ENCODE data around the gene RNF182.
"Not testable (repeated sequence)": the region's sequence is repeated elsewhere in the genome, so short reads cannot be mapped to it uniquely, and the experiment has no call there.

Gene RNF182

DNA sequence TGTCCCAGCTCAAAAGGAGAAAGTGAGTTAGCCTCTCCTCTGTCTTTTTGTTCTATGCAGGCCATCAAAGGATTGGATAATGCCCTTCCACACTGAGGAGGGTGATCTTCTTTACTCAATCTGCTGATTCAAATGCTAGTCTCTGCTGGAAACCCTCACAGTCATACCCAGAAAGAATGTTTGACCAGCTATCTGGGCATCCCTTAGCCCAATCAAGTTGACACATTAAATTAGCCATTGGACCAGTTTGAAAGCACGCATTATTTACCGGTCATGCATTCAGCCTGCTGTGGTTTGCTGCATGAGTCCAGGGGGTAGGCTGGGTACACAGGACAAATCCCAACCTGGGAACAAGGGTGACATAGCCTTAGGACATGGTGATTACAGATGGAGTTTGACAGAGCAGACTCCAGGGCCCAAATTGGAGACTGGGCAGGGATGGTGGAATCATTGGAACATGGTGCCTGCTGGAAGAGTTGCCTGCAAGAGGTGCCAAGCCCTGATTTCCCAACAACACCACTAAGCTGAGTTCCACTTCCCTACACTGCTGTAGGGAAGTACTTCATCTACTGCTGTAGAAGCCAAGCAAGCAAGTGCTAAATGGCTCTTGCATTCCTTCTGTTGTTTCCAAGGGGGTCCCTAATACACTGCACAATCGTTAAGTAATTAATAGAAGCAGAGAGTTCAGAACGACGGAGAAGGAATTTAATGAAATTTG lies 87.7 kb downstream of the RNF182 start:
- Histone ChIP-seq H3K4me3 (ENCODE audit: low read depth in 1 of 5, low read length in 5 of 5) (no peak overlapping the region), H3K27me3 (ENCODE audit: control insufficient read depth in 5 of 5, insufficient read depth in 4 of 5, low read length in 5 of 5) (peaks cover 0 to 3% (median 0%) of the 10 kb centered on the region in 5 donors), H3K27ac (ENCODE audit: low read depth, low read length) (no peak overlapping the region)

DNA sequence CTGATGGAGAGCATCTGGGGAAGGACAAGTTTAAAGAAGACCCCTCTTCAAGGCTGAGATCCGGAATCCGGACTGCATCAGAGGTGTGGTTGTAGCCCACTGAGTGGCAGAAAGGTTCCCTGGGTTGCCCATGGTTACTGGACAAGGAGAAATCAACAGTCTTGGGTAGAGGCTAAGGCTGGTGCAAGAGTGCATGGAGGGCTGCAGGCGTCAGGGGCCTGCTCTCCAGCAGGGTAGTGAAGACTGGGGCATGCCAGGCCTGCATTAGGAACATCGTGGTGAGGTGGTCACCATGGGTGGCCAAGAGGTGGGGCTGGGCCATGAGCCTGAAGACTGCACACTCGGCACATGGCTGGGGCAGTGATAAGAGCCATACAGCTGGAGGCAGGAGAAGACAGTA lies 91.2 kb downstream of the RNF182 start:
- Histone ChIP-seq H3K36me3 (ENCODE audit: control insufficient read depth in 5 of 5, insufficient read depth in 5 of 5, low read length in 5 of 5) (no peaks in the 10 kb centered on the region), H3K27me3 (ENCODE audit: control insufficient read depth in 5 of 5, insufficient read depth in 4 of 5, low read length in 5 of 5) (no peaks in the 10 kb centered on the region), H3K27ac (ENCODE audit: low read depth, low read length) (no peak overlapping the region)

More for the DNA sequence above, 87.7 kb downstream of the RNF182 start:
- Histone ChIP-seq H3K9ac (ENCODE audit: low read length in 5 of 5) (no peak overlapping the region), H3K4me1 (ENCODE audit: control insufficient read depth in 5 of 5, insufficient read depth in 5 of 5, low read length in 5 of 5) (no peaks in the 10 kb centered on the region), H3K9me3 (ENCODE audit: control insufficient read depth in 5 of 5, low read length in 5 of 5) (peaks cover 0 to 7% (median 4%) of the 10 kb centered on the region in 5 donors), H3K36me3 (ENCODE audit: control insufficient read depth in 5 of 5, insufficient read depth in 5 of 5, low read length in 5 of 5) (no peaks in the 10 kb centered on the region)

GRCh38 chr6:14016432-14016831 lies 91.7 kb downstream of the RNF182 start:
- no peaks in the 10 kb centered on the region for H3K36me3 ChIP-seq (ENCODE audit: control insufficient read depth in 5 of 5, insufficient read depth in 5 of 5, low read length in 5 of 5)
- no peak overlapping the region for H3K4me3 ChIP-seq (ENCODE audit: low read depth in 1 of 5, low read length in 5 of 5)
- H3K4me1 ChIP-seq (ENCODE audit: control insufficient read depth in 5 of 5, insufficient read depth in 5 of 5, low read length in 5 of 5), result no peaks in the 10 kb centered on the region
- H3K27ac ChIP-seq (ENCODE audit: low read depth, low read length), result no peak overlapping the region
- H3K9me3 ChIP-seq (ENCODE audit: control insufficient read depth in 5 of 5, low read length in 5 of 5), result peaks cover 0 to 7% (median 4%) of the 10 kb centered on the region in 5 donors
- H3K9ac ChIP-seq (ENCODE audit: low read length in 5 of 5), result no peak overlapping the region
- no peaks in the 10 kb centered on the region for H3K27me3 ChIP-seq (ENCODE audit: control insufficient read depth in 5 of 5, insufficient read depth in 4 of 5, low read length in 5 of 5)

More for the DNA sequence above, 91.2 kb downstream of the RNF182 start:
- peaks cover 0 to 7% (median 4%) of the 10 kb centered on the region in 5 donors for H3K9me3 ChIP-seq (ENCODE audit: control insufficient read depth in 5 of 5, low read length in 5 of 5)
- H3K4me3 ChIP-seq (ENCODE audit: low read depth in 1 of 5, low read length in 5 of 5), result no peak overlapping the region
- no peaks in the 10 kb centered on the region for H3K4me1 ChIP-seq (ENCODE audit: control insufficient read depth in 5 of 5, insufficient read depth in 5 of 5, low read length in 5 of 5)
- no peak overlapping the region for H3K9ac ChIP-seq (ENCODE audit: low read length in 5 of 5)

GRCh38 chr6:14016935-14017625 lies 92.3 kb downstream of the RNF182 start:
- Histone ChIP-seq H3K36me3 (ENCODE audit: control insufficient read depth in 5 of 5, insufficient read depth in 5 of 5, low read length in 5 of 5) (no peaks in the 10 kb centered on the region), H3K4me3 (ENCODE audit: low read depth in 1 of 5, low read length in 5 of 5) (no peak overlapping the region), H3K9ac (ENCODE audit: low read length in 5 of 5) (no peak overlapping the region), H3K4me1 (ENCODE audit: control insufficient read depth in 5 of 5, insufficient read depth in 5 of 5, low read length in 5 of 5) (no peaks in the 10 kb centered on the region), H3K27ac (ENCODE audit: low read depth, low read length) (no peak overlapping the region), H3K27me3 (ENCODE audit: control insufficient read depth in 5 of 5, insufficient read depth in 4 of 5, low read length in 5 of 5) (no peaks in the 10 kb centered on the region), H3K9me3 (ENCODE audit: control insufficient read depth in 5 of 5, low read length in 5 of 5) (peaks cover 0 to 6% (median 4%) of the 10 kb centered on the region in 5 donors)

DNA sequence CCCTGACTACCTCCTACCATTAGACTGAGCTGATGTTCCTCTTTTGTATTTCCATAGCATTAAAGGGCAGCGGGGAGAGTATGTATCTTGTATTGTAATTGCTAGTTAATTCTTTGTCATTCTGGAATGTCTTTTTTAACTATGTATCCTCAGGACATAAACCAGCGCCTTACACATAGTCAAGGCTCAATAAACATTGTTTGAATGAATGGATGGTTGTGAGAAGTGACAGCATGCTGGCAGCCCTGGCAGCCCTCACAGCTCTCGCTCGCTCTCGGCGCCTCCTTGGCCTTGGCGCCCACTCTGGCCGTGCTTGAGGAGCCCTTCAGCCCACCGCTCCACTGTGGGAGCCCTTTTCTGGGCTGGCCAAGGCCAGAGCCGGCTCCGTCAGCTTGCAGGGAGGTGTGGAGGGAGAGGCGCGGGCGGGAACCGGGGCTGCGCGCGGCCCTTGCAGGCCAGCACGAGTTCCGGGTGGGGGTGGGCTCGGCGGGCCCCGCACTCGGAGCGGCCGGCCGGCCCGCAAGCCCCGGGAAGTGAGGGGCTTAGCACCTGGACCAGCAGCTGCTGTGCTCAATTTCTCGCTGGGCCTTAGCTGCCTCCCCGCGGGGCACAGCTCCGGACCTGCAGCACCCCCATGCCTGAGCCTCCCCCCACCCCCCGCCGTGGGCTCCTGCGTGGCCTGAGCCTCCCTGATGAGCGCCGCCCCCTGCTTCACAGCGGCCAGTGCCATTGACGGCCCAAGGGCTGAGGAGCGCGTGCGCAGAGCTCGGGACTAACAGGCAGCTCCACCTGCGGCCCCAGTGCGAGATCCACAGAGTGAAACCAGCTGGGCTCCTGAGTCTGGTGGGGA lies 93.1 kb downstream of the RNF182 start:
- Histone ChIP-seq H3K4me3 (ENCODE audit: low read depth in 1 of 5, low read length in 5 of 5) (no peak overlapping the region), H3K4me1 (ENCODE audit: control insufficient read depth in 5 of 5, insufficient read depth in 5 of 5, low read length in 5 of 5) (no peaks in the 10 kb centered on the region), H3K9me3 (ENCODE audit: control insufficient read depth in 5 of 5, low read length in 5 of 5) (no peaks in the 10 kb centered on the region)

DNA sequence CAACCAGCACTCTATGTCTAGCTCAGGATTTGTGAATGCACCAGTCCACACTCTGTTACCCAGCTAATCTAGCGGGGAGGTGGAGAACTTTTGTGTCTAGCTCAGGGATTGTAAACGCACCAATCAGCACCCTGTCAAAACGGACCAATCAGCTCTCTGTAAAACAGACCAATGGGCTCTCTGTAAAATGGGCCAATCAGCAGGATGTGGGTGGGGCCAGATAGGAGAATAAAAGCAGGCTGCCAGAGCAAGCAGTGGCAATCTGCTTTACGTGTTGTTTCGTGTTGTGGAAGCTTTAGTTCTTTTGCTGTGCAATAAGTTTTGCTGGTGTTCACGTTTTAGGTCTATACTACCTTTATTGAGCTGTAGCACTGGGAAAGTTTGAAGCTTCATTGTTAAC lies 93.8 kb downstream of the RNF182 start:
- H3K4me3 ChIP-seq (ENCODE audit: low read depth in 1 of 5, low read length in 5 of 5), result not testable (repeated sequence)

More for the DNA sequence above, 93.1 kb downstream of the RNF182 start:
- H3K27ac ChIP-seq (ENCODE audit: low read depth, low read length), result no peak overlapping the region
- no peaks in the 10 kb centered on the region for H3K27me3 ChIP-seq (ENCODE audit: control insufficient read depth in 5 of 5, insufficient read depth in 4 of 5, low read length in 5 of 5)
- no peaks in the 10 kb centered on the region for H3K36me3 ChIP-seq (ENCODE audit: control insufficient read depth in 5 of 5, insufficient read depth in 5 of 5, low read length in 5 of 5)
- H3K9ac ChIP-seq (ENCODE audit: low read length in 5 of 5), result no peak overlapping the region

GRCh38 chr6:14020551-14020950 lies 95.8 kb downstream of the RNF182 start:
- H3K9me3 ChIP-seq (ENCODE audit: control insufficient read depth in 5 of 5, low read length in 5 of 5), result no peaks in the 10 kb centered on the region
- H3K27ac ChIP-seq (ENCODE audit: low read depth, low read length), result no peak overlapping the region
- H3K4me3 ChIP-seq (ENCODE audit: low read depth in 1 of 5, low read length in 5 of 5), result no peak overlapping the region
- H3K36me3 ChIP-seq (ENCODE audit: control insufficient read depth in 5 of 5, insufficient read depth in 5 of 5, low read length in 5 of 5), result no peaks in the 10 kb centered on the region
- H3K4me1 ChIP-seq (ENCODE audit: control insufficient read depth in 5 of 5, insufficient read depth in 5 of 5, low read length in 5 of 5), result peaks cover 0 to 9% (median 0%) of the 10 kb centered on the region in 5 donors
- no peak overlapping the region for H3K9ac ChIP-seq (ENCODE audit: low read length in 5 of 5)
- no peaks in the 10 kb centered on the region for H3K27me3 ChIP-seq (ENCODE audit: control insufficient read depth in 5 of 5, insufficient read depth in 4 of 5, low read length in 5 of 5)

More for the DNA sequence above, 93.8 kb downstream of the RNF182 start:
- H3K9me3 ChIP-seq (ENCODE audit: control insufficient read depth in 5 of 5, low read length in 5 of 5); H3K4me1 ChIP-seq (ENCODE audit: control insufficient read depth in 5 of 5, insufficient read depth in 5 of 5, low read length in 5 of 5); H3K36me3 ChIP-seq (ENCODE audit: control insufficient read depth in 5 of 5, insufficient read depth in 5 of 5, low read length in 5 of 5); H3K9ac ChIP-seq (ENCODE audit: low read length in 5 of 5); H3K27me3 ChIP-seq (ENCODE audit: control insufficient read depth in 5 of 5, insufficient read depth in 4 of 5, low read length in 5 of 5); H3K27ac ChIP-seq (ENCODE audit: low read depth, low read length): not testable (repeated sequence)

- Histone ChIP-seq H3K27ac (ENCODE audit: low read depth, low read length) (no peak overlapping the region), H3K27me3 (ENCODE audit: control insufficient read depth in 5 of 5, insufficient read depth in 4 of 5, low read length in 5 of 5) (no peaks in the 10 kb centered on the region), H3K9ac (ENCODE audit: low read length in 5 of 5) (no peak overlapping the region), H3K9me3 (ENCODE audit: control insufficient read depth in 5 of 5, low read length in 5 of 5) (no peaks in the 10 kb centered on the region), H3K4me1 (ENCODE audit: control insufficient read depth in 5 of 5, insufficient read depth in 5 of 5, low read length in 5 of 5) (peaks cover 0 to 10% (median 0%) of the 10 kb centered on the region in 5 donors), H3K36me3 (ENCODE audit: control insufficient read depth in 5 of 5, insufficient read depth in 5 of 5, low read length in 5 of 5) (no peaks in the 10 kb centered on the region), H3K4me3 (ENCODE audit: low read depth in 1 of 5, low read length in 5 of 5) (no peak overlapping the region)
Observed at GRCh38 chr6:14021449-14021848, 96.7 kb downstream of the RNF182 start.

GRCh38 chr6:14022673-14023072 lies 97.9 kb downstream of the RNF182 start:
- H3K4me1 ChIP-seq (ENCODE audit: control insufficient read depth in 5 of 5, insufficient read depth in 5 of 5, low read length in 5 of 5), result peaks cover 0 to 17% (median 0%) of the 10 kb centered on the region in 5 donors
- H3K27ac ChIP-seq (ENCODE audit: low read depth, low read length), result no peak overlapping the region
- H3K9me3 ChIP-seq (ENCODE audit: control insufficient read depth in 5 of 5, low read length in 5 of 5), result no peaks in the 10 kb centered on the region
- no peaks in the 10 kb centered on the region for H3K36me3 ChIP-seq (ENCODE audit: control insufficient read depth in 5 of 5, insufficient read depth in 5 of 5, low read length in 5 of 5)
- no peak overlapping the region for H3K4me3 ChIP-seq (ENCODE audit: low read depth in 1 of 5, low read length in 5 of 5)
- H3K9ac ChIP-seq (ENCODE audit: low read length in 5 of 5), result no peak overlapping the region
- H3K27me3 ChIP-seq (ENCODE audit: control insufficient read depth in 5 of 5, insufficient read depth in 4 of 5, low read length in 5 of 5), result no peaks in the 10 kb centered on the region

Measured in subcutaneous abdominal adipose tissue (tissue), 5 donors.